NCI-H2196 (cell line): ENCODE data around the gene GET4.
"Not testable (repeated sequence)": the region's sequence is repeated elsewhere in the genome, so short reads cannot be mapped to it uniquely, and the experiment has no call there.

Experiments used
- DNase-seq: peaks from one replicate; lab custom pipeline; 2025; ENCODE audit not compliant: unreplicated experiment; lab: John Stamatoyannopoulos, UW

GET4 gene

DNA sequence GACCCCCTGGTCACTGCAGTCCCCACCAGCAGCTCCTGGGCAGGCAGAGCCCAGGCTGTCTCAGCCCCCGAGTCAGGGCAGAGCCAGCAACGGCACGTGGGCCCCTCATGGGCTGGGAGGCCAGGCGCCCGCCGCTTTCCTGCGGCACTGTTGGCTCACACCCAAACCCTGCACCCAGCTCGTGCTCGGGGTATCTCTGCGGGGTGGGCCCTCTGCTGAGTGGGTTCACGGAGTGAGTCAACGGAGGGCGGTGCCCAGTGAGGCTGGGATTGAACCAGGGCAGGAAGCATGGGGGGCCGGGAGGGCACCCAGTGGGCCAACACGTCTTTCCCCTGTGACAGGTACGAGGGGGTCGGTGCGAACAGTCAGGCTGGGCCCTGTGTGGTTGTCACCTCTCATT, 49.2 kb downstream of the GET4 start:
- no peak for DNase-seq

DNA sequence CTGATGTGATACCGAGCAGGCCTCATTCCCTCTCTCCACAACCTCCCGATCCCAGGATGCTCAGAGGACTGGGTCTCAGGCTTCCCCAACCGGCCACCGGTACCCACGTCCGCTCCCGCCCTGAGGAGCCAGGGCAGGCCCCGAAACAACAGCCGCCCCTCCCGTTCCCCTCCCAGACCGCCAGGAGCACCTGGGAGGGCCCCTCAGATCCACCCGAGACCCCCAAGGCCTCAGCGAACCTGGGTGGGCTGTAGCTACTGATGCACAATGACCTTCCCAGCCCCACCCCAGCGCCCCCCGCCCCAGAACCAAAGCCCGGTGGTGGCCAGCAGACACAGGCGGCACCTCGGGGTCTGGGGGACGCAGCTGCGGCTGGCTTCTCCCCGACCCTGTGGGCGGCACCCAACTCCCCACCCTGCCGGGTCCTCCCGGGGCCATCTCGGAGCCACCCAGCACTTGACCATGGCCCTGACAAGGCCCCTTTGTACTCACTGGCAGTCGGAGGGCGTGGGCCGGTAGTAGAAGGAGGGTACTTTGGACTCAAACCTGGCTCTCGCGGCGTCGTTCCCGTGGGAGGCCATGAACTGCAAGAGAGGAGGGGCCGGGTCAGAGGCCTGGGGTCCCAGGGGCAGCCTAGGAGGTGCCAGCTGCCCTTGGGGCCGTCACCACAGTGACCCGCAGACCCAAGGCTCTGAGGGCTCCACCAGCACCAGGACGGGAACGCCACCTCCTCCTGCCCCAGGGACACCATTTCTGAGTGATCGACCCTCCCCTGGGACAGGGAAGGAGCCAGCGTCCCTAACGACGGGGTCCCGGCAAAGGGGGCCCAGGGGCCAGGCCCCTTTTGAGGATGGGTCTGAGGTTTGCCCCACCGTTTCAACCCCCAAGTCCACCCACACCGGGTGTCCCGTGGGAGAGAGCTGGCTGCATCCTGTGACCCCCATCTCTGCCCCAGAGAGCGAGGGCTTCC, 50.0 kb downstream of the GET4 start:
- DNase-seq: no peak

DNA sequence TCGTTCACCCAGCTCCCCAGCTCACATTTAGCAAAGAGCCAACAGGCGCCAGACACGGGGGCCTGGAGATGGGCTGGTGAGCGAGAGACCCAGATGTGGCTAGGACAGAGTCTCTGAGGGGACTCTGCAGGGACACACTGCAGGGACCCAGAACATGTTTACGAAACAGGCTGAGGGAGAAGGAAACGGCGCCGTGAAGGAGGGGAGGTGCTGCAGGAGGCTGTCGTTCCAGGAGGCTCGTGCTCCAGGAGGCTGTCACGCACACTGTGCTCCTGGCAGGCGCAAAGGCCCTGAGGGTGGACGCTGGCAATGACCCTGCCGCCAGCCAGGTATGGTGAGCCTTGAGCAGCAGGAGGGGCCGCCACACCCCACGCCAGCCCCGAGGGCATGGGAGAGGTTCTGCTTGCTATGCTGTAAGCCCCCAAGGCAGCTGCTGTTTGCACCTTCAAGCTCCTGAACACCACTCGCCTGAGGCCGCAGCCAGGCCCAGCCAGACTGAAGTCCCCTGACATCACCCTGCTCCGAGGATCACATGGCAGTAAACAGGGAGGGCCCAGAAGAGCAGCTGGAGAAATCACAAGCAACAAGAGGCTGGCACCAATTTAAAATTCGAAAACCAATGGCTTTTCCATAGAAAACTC, 50.8 kb downstream of the GET4 start:
- DNase-seq: no peak

DNA sequence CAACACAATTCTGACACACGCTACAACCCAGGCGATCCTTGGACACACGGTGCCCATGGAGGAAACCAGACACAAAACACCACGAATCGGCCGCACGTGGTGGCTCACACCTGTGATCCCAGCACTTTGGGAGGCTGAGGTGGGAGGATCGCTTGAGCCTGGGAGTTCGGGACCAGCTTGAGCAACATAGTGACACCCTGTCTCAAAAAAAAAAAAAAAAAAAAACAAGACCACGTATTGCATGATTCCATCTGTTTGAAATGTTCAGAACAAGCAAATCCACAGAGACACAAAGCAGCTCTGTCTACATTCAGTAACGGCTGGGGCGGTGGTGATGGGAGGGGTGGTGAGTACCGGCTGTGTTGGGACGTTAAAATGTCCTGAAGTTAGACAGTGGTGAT, 53.0 kb downstream of the GET4 start:
- no peak for DNase-seq

DNA sequence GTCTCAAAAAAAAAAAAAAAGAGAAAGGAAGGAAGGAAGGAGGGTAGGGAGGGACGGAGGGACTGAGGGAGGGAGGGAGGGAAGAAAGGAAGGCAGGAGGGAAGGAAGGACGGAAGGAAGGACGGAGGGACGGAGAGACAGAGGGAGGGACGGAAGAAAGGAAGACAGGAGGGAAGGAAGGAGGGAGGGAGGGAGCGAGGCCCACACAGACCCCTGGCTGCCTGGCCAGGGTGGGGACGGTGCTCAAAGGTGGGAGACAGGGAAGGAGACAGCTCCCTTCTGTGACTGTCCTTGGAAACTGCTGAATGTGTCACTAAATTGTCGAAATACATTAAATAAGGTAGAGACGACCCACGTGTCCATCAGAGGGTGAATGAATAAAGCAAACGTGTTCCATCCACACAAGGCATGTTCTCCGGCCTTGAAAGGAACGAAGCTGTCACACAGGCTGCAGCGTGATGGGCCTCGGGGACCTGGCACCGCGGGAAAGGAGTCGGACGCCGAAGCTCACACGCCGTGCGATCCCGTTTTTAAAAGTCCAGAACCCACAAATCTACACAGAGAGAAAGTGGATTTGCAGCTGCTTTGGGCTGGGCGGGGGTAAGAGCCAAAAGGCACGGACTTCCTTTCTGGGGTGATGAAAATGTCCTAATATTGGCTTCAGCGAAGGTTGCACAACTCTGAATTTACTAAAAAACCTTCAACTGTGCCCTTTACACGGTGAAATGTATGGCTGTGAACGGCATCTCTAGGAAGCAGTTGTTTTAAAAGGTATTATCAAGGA, 54.8 kb downstream of the GET4 start:
- DNase-seq: no peak

DNA sequence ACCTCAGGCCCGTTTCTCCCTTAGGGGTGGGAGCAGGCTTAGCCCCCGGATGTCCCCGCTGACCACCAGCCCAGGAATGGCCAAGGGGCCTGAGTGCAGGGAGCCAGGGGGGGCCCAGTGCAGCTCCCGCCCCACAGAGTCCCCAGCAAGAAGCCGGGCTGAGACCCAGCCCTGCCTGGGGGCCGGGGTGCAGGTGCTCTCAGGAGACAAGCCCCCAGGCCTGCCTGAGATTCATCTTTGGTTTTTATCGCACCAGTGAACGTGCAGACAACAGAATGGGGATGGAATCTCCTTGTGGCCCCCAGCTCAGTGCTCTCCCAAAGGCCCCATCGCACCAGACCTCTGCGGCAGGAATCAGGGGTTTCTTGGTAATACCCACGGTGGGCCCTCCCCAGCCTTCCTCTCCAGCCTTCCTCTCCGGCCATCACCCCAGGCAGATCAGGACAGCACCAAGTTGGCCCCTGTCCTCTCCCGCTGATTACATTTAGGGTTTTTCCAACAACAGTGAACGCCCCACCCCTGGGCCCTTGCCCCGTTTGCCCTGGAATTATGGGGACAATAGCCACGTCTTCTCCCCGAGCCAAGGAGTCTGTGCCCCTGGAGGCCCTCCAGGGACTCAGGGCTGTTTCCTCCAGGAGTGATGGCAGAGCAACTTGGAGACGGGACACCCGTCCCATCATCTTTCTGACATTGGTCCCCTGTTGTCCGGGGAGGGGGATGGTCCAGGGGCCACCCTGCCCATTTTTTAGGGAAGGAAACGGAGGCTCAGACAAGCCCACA, 55.7 kb downstream of the GET4 start:
- no peak for DNase-seq

DNA sequence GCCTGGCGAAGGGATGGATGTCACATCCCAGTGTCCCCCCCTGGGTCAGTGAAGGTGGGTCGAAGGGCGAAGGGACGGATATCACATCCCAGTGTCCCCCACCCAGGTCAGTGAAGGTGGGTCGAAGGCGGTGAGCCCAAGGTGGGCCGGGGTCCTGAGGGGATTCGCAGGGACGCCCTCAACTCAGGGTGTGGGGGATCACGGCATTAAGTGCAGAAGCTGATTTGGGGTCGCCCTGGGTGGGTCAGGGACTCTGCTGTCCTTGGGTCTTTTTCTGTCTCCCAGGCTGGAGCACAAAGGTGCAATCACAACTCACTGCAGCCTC, 56.3 kb downstream of the GET4 start:
- no peak for DNase-seq

DNA sequence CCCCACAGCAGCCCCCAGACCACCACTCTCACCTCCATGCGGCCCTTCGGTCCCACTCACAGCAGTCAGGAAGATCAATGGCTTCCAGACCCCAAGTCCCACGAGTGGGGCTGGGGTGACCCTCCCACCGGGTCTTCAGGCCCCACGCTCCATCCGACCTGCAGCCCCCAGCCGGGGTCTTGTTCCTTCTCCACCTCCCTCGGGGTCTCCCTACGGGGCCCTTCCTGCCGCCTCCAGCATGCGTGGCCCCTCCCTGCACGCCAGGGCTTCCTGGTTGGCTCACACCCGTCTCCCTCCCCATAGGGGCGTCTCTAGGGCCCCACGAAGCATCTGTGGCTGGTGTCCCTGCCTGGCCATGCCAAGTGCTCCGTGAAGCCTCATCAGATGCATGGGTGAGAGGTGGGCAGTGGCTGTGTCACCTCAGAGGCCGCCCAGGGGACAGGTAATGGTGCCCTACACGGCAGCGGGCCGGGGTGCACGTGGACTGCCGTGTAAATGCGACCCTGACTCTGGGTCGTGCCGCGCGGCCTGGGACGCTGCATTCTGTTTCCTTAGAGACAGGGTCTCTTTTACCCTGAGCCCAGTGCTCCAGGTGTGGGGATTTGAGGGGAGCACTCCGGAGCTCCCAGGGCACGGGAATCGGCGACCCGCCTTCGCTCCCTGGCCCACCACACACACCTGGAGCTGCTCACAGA, 58.3 kb downstream of the GET4 start:
- no peak for DNase-seq

DNA sequence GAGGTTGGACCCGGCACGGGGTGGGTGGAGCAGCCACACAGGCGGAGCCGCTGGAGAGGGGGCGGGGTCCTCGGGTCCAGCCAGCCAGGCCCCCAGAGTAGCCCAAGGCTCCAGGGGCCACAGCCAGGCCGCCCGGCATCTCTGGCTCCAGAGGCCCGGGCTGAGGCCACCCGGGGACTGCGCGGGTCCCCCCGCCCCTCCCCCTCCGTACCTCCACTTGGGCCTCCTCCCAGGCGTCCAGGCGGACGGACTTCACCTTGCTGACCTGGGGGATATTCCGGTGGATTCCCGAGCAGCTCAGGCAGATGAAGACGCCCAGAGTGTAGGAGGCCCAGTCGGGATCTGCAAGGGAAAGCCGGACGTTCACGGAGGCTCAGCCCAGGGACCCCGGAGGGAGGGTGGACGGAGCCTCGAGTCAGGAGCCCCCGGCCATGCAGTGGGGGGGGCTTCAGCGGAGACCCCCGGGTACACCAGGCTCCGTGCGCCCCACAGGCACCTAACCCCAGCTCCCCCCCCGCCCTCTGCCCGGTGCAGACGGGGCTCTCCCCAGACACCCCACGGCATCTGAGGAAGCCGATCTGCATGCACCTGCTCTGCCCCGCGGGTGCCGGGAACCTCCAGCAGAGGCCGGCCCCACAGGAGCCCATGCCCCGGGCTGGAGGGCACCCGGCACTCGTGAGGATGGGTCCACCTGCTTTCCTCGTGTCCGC, 59.0 kb downstream of the GET4 start:
- DNase-seq: no peak

DNA sequence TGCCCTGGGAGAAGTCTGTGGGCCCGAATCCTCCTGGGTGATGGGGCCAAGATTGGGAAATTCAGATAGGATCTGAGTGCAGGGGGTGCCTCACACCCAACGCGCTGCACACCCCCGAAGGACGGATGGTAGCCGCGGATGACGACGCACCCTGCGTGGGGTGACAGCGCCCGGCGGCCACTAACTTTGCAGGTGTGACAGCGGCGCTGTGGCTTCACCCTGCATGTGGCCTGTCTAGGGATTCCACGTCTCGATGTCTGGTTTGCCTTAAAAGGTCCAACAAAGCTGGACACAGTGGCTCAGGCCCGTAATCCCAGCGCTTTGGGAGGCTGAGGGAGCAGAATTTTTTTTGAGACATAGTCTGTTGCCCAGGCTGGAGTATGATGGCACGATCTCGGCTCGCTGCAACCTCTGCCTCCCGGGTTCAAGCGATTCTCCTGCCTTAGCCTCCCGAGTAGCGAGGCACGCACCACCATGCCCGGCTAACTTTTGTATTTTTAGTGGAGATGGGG, 59.6 kb downstream of the GET4 start:
- no peak for DNase-seq

DNA sequence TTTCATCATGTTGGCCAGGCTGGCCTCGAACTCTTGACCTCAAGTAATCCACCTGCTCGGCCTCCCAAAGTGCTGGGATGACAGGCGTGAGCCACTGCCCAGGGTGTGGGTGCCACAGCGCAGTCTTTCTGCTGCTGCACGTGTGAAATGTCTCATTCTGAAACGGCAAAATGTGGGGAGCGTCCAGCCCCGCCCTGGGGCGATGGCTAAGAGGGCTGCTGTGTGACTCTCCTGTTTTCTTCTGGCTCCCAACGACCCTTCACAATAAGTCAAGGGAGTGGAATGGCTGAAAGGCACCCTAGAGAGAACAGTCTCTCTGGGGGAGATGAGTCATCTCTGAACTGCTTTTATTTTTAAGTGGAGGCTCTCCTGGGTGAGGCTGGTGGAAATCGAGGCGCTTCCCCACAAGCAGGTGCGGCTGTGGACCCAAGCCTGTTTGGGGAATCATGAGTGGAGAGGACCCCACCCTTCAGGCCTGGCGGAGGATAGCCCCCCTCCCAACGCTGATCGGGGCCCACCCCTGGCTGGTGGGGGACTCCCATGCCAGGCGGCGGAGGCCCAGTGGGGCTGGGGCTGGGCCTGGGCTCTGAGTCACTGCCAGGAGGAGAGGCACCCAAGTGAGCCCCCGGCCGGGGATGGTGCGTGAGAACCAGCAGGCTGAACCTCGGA, 60.2 kb downstream of the GET4 start:
- no peak for DNase-seq

DNA sequence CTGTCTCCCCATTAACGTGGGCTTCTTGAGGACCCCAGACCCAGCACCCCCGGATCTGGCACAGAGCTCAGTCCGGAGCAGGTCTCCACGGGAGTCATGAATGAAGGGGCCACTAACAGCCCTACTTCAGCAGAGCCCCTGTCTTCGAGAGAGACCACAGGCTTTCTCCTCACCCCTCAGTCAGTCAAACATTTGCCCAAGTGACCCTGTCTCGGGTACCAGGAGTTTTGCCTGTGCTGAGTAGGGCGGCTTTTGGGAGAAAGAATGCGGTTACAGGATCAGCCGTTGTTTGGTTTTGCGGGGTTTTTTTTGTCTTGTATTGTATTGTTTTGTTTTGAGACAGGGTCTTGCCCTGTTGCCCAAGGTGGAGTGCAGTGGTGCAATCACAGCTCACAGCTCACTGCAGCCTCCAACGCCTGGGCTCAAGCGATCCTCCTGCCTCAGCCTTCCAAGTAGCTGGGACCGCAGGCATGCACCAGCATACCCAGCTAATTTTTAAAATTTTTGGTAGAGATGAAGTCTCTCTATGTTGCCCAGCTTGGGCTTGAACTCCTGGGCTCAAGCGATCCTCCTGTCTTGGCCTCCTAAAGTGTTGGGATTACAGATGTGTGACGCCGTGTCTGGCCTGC, 61.6 kb downstream of the GET4 start:
- no peak for DNase-seq

DNA sequence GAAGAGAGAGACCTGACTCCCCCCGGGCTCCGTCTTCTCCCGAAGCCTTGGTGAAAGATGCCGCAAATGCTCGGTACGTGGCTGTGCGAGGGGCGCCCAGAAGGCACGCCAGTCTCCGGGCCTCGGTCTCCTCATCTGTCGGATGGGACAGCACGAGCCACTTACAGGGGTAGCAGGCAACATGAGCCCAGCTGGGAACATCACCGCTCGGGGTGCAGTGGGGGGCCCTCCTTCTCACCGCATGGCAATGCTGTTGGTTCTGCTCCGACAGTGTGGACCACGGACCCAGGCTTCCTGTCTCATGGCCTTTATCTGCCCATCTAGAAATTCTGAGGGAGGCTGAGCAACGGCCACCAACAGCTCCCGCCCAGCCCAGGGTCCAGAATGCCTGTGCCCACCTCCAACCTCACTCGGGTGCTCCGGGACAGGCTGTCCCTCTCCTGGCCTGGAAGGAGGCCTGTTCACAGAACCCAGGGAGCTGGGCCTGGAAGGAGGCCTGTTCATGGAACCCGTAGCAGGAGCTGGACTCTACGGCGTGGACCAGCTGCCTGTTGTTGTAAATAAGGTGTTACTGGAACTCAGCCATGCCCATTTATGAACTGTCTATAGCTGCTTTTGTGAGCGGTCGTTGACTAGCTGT, 62.3 kb downstream of the GET4 start:
- no peak for DNase-seq

DNA sequence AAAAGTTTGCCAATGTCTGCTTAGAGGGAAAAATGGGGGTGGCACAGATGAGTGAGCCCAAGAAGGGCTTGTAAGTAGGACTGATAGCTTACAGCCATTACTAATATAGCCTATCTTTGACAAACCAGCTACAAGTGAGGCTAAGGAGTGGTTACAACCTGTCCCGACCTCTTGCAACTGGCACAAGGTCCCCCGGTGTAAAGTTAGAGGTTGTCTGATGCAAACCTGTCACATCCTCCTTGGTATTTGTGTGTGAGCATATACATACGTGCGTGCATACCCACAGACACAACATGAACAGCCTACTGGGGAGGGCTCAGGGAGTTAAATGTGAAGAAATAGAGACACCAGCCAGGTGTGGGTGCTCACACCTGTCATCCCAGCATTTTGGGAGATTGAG, 63.5 kb downstream of the GET4 start:
- no peak for DNase-seq

DNA sequence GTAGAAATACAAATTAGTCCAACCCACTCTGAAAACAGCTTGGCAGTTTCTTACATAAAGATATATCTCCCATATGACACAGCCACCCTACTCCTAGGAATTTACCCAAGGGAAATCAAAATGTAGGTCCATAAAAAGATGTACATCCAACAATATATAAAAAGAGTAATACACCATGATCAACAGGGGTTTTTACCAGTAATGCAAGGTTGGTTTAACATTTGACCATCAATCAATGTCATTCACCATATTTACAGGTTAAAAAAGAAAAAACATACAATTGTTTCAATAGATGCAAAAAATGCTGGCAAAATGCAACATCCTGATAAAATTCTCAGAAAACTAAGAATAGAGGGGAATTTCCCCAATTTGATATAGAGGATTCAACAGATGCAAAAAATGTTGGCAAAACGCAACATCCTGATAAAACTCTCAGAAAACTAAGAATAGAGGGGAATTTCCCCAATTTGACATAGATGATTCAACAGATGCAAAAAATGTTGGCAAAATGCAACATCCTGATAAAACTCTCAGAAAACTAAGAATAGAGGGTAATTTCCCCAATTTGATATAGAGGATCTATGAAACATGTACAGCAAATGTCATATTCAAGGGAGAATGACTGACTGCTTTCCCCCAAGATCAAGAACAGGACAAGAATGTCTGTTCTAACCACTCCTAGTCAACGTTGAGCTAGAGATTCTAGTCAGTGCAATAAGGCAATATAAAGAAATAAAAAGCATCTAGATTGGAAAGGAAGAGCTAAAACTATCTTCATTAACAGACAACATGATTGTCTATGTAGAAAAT, 64.5 kb downstream of the GET4 start:
- no peak for DNase-seq

DNA sequence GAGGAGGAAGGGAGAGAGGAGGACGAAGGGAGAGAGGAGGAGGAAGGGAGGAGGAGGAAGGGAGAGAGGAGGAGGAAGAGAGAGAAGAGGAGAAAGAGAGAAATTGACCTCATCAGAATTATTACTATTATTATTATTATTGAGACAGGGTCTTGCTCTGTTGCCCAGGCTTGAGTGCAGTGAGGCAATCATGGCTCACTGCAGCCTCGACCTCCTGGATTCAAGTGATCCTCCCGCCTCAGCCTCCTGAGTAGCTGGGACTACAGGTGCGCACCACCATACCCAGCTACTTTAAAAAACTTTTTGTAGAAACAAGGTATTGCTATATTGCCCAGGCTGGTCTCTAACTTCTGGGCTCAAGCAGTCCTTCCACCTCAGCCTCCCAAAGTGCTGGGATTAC, 67.4 kb downstream of the GET4 start:
- DNase-seq: not testable (repeated sequence)

DNA sequence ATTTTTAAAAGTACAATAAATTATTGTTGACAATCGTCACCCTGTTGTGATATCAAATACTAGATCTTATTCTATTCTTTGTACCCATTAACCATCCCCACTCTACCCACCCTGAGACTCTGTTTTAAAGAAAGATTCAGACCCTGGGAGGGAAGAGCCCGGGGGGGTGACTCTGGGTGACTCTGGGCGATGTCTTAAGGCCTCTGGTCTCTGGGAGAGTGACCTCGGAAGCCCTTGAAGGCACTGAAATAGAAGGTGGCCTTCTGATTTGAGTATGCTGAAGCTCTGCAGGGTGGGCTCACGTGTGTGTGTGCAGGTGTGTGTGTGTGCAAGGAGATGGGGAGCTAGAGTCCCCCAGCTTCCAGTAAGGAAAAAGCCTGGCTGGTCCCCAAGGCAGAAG, 68.4 kb downstream of the GET4 start:
- no peak for DNase-seq
